ENCODE measurements around the gene RIC3. TPM values are rescaled to one million over a fixed set of nuclear protein-coding genes. Genes with fewer than 3 reads are reported as not detected.

The RIC3 gene
- total and polyA plus RNA-seq, 12 donors, result 4.7 to 17.0 (median 12.5) TPM

DNA sequence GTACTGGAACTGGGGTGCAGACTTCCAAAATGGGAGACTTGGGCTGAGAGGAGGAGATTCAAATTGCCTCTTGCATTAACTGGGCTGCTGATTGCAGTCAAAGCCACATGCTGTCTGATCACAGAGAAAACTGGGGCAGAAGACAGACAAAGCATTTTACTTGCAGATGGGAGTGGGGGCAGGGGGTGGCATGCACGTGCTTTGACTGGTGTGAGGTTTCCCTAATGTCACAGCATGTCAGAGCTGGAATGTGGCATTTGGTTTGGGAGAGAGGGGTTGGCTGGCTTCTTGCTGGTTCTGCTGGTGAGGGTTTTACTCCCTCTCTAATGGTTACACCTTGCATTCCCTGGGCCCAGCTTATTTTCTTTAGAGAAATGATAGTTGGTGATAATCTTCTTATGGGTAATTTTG lies 84.9 kb downstream of the RIC3 start:
- TF ChIP-seq, protein P1, sequence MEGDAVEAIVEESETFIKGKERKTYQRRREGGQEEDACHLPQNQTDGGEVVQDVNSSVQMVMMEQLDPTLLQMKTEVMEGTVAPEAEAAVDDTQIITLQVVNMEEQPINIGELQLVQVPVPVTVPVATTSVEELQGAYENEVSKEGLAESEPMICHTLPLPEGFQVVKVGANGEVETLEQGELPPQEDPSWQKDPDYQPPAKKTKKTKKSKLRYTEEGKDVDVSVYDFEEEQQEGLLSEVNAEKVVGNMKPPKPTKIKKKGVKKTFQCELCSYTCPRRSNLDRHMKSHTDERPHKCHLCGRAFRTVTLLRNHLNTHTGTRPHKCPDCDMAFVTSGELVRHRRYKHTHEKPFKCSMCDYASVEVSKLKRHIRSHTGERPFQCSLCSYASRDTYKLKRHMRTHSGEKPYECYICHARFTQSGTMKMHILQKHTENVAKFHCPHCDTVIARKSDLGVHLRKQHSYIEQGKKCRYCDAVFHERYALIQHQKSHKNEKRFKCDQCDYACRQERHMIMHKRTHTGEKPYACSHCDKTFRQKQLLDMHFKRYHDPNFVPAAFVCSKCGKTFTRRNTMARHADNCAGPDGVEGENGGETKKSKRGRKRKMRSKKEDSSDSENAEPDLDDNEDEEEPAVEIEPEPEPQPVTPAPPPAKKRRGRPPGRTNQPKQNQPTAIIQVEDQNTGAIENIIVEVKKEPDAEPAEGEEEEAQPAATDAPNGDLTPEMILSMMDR (IDR thresholded peaks at IDR 0.05), result no peak
- no peaks in the 10 kb centered on the region for H3K9me3 ChIP-seq
- H3K36me3 ChIP-seq, result no peaks in the 10 kb centered on the region
- no peak for ATAC-seq
- peaks cover 4 to 64% (median 56%) of the 10 kb centered on the region in 9 donors for H3K4me1 ChIP-seq
- H3K27me3 ChIP-seq, result peaks cover 0 to 20% (median 0%) of the 10 kb centered on the region in 7 donors
- H3K4me3 ChIP-seq, result no peak overlapping the region
- no peak for DNase-seq
- 43 to 48% methylated on average over 1 of the region's 1 CpG for WGBS, 2 donors
- intact Hi-C loops (cut with DNase I), result no loop called here
- H3K27ac ChIP-seq, result peak overlapping the region in 1 of 10 donors; percentile 30

DNA sequence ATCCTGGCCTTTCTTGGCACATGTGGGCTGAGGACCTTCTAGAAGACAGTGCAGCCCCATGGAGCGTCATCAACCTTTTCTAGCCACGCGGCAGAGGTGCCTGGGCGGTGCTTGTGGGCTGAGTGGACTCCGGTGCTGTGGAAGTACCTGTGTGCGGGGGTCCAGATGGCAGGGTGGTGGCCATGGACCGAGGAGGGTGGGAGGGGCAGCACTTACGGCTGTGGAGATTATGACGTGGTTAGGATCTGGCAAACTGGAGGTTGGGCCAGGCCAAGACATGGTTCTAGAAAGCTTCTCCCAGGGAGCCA lies 85.8 kb downstream of the RIC3 start:
- ATAC-seq (no peak), DNase-seq (no peak)
- Histone ChIP-seq H3K9me3 (no peaks in the 10 kb centered on the region), H3K27ac (peak overlapping the region in 1 of 10 donors; percentile 10), H3K27me3 (peaks cover 0 to 20% (median 0%) of the 10 kb centered on the region in 7 donors), H3K4me1 (peaks cover 4 to 64% (median 56%) of the 10 kb centered on the region in 9 donors), H3K36me3 (no peaks in the 10 kb centered on the region), H3K4me3 (no peak overlapping the region)
- TF ChIP-seq, protein P1 (IDR thresholded peaks at IDR 0.05), result no peak
- WGBS, 2 donors, result 77 to 78% methylated on average over 9 of the region's 9 CpGs
- intact Hi-C loops (cut with DNase I), result no loop called here

DNA sequence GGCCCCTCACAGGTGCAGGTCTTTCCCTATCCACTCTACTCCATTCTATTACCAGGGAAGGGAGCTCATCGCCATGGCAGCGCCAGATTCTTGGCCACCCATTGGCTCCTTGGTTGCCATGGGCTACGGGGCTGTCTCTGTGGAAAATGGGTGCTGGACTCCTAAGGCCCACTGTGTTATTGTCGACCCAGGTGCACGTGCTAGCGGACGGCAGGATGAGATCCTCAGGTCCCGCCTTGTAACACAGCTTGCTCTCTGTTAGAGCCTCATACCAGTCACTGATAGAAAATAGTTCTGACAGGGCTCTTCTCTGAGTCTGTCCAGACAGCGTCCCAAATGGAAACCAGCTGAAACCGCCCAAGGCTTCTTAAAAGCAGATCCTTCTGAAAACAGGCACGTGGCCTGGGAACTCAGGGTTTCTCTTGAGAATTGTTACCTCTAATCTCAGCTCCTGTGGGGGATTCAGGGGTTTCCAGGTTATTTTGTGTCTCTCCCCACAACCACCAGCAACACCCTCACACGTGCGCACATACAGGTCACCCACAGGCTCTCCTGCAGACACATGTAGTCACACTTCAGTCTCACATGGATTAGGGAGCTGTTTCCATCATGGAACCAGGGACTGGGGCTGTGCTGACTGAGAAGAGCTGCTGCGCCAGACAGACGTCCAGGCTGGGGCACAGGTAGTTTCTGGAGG lies 86.3 kb downstream of the RIC3 start:
- no peak for DNase-seq
- WGBS, 2 donors, result 87% methylated on average over 15 of the region's 15 CpGs
- intact Hi-C loops (cut with DNase I), result no loop called here
- H3K9me3 ChIP-seq, result no peaks in the 10 kb centered on the region
- H3K27me3 ChIP-seq, result peaks cover 0 to 20% (median 0%) of the 10 kb centered on the region in 7 donors
- peak overlapping the region in 1 of 10 donors; percentile 77 for H3K4me3 ChIP-seq
- H3K27ac ChIP-seq, result peak overlapping the region in 2 of 10 donors; percentile 0 to 10
- H3K4me1 ChIP-seq, result peaks cover 4 to 64% (median 56%) of the 10 kb centered on the region in 9 donors
- TF ChIP-seq, protein P1 (IDR thresholded peaks at IDR 0.05), result no peak
- peak in 2 of 8 donors; percentile 13 to 43 for ATAC-seq
- no peaks in the 10 kb centered on the region for H3K36me3 ChIP-seq

DNA sequence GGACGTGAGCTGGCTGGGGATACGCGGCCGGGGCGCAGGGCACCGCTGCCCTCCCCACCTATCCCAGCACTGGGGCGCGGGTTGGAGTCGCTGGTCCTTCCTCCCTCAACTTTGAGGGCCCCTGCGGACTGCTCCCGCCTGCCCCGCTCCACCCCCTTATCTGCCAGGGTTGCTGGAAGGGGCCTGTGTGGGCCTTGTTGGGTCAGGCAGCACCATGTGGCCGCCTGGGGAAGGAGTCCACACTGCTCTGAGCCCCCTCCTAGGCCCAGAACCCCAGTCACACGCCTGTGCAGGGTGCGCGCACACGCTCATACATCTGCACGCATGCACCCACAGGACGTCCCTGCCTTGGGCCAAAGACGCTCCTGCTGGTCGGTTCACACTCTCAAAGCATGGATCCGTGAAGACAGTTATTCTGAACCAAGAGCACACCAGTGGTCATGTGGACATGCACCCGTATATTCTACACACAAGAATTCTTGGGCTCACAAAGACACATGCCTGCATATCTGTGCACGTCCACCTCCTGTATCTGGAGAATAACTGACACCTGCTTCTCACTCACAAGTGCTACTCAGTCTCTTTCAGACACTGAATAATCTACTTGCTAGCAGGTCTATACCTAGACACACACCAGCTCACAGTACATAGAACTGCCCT lies 87.1 kb downstream of the RIC3 start:
- TF ChIP-seq, protein P1 (IDR thresholded peaks at IDR 0.05), result no peak
- Histone ChIP-seq H3K9me3 (no peaks in the 10 kb centered on the region), H3K27me3 (peaks cover 0 to 20% (median 0%) of the 10 kb centered on the region in 7 donors), H3K36me3 (no peaks in the 10 kb centered on the region), H3K4me3 (peak overlapping the region; percentile 54 to 77 (median 62)), H3K4me1 (peaks cover 4 to 59% (median 52%) of the 10 kb centered on the region in 9 donors), H3K27ac (peak overlapping the region in 6 of 10 donors; percentile 9 to 52 (median 42))
- DNase-seq (no peak), ATAC-seq (peak in 5 of 8 donors; percentile 7 to 34 (median 16))
- intact Hi-C loops (cut with DNase I), result no loop called here
- 27 to 31% methylated on average over 24 of the region's 24 CpGs for WGBS, 2 donors
